A549 treated with CORT108297 at 1 μM for 4 hours (cell line): ENCODE results near the gene SPTLC2. TPM values are rescaled to one million over a fixed set of nuclear protein-coding genes. Genes with fewer than 3 reads are reported as not detected.

Experiments used
- total RNA-seq: library from RNA; stranded (reverse); fragments of 200-300 nt; extraction: Qiagen RNA extraction; gene quantifications from 5 replicates; pipeline ENCODE4 v1.2.3, GENCODE V29; 2022

SPTLC2 gene
- 24.5 to 32.3 TPM (median 30.1 TPM) in 5 replicates for total RNA-seq

GRCh38 chr14:77616454-77617229 is at the start of gene SPTLC2:
Gene SPTLC2, minus strand, starts transcription at chr14:77616637. Its CDS starts 58 bp downstream, at chr14:77616579.

GRCh38 chr14:77498120-77498979 is 118.1 kb downstream of the SPTLC2 start, which contains the start of gene ISM2:
Gene ISM2, minus strand, starts transcription at chr14:77498816. Its CDS starts 23 bp downstream, at chr14:77498793.

GRCh38 chr14:77457522-77458248 is 158.8 kb downstream of the SPTLC2 start, which contains the start of the genes AHSA1 and VIPAS39:
Gene AHSA1, plus strand, starts transcription at chr14:77458093. Its CDS starts 97 bp downstream, at chr14:77458190.
Gene VIPAS39, minus strand, starts transcription at chr14:77457601. Its CDS starts 3,499 bp downstream, at chr14:77454102.

Other genes with a start within 250 kb of the SPTLC2 start
- 5.4 to 8.0 TPM (median 7.1 TPM) in 5 replicates for gene TMED8, start 239.5 kb downstream of the SPTLC2 start, total RNA-seq
- gene SAMD15, start 239.3 kb downstream of the SPTLC2 start, total RNA-seq: 1.7 to 2.7 TPM (median 2.1 TPM) in 5 replicates
- gene NOXRED1, start 193.1 kb downstream of the SPTLC2 start, total RNA-seq: 0.08 to 0.18 TPM in 2 of 5 replicates, not detected in the others
- 13.1 to 15.5 TPM (median 13.9 TPM) in 5 replicates for gene VIPAS39, start 159.0 kb downstream of the SPTLC2 start, total RNA-seq
- 240 to 356 TPM (median 251 TPM) in 5 replicates for gene AHSA1, start 158.5 kb downstream of the SPTLC2 start, total RNA-seq
- 0.24 to 0.44 TPM (median 0.42 TPM) in 5 replicates for gene ISM2, start 117.8 kb downstream of the SPTLC2 start, total RNA-seq
- 15.2 to 16.9 TPM (median 16.0 TPM) in 5 replicates for gene ALKBH1, start 91.4 kb upstream of the SPTLC2 start, total RNA-seq
- gene SLIRP, start 91.5 kb upstream of the SPTLC2 start, total RNA-seq: 352 to 452 TPM (median 416 TPM) in 5 replicates
- 70.7 to 86.9 TPM (median 75.0 TPM) in 5 replicates for gene SNW1, start 144.5 kb upstream of the SPTLC2 start, total RNA-seq
- gene ADCK1, start 183.5 kb upstream of the SPTLC2 start, total RNA-seq: 6.2 to 7.1 TPM (median 6.5 TPM) in 5 replicates